Esophagus squamous epithelium (tissue), 5 donors: ENCODE results near the gene THNSL1. TPM values are rescaled to one million over a fixed set of nuclear protein-coding genes. Genes with fewer than 3 reads are reported as not detected.

Experiments
- DNase-seq: peaks from one replicate; lab custom pipeline; 2025; lab: John Stamatoyannopoulos, UW
- H3K27ac ChIP-seq, 4 donors: fragments of 200-600 bp; sonication (generic); one replicate each; pipeline ENCODE4 v1.5.1; 2016 to 2019; ENCODE audit warnings: mild to moderate bottlenecking in 1 of 4
- H3K27me3 ChIP-seq, 4 donors: fragments of 200-600 bp; sonication (generic); 1 replicate in 3 of 4; 2 replicates in 1 of 4; pipeline versions ENCODE4 v1.5.1 to v1.6.0; 2017 to 2021; ENCODE audit warnings: antibody characterized with exemption in 1 of 4
- H3K36me3 ChIP-seq, 3 donors: fragments of 200-600 bp; sonication (generic); one replicate each; pipeline ENCODE4 v1.5.1; 2016 to 2019
- H3K4me1 ChIP-seq, 3 donors: fragments of 200-600 bp; sonication (generic); one replicate each; pipeline ENCODE4 v1.5.1; 2017 to 2019
- H3K4me3 ChIP-seq, 4 donors: fragments of 200-600 bp; sonication (generic); 1 replicate in 3 of 4; 2 replicates in 1 of 4; pipeline ENCODE4 v1.5.1; 2016 to 2019; ENCODE audit warnings: mild to moderate bottlenecking in 2 of 4, moderate library complexity in 1 of 4
- H3K9me3 ChIP-seq, 3 donors: fragments of 200-600 bp; sonication (generic); one replicate each; pipeline ENCODE4 v1.5.1; 2016 to 2019
- CTCF ChIP-seq, 6 experiments: fragments of 450-650 bp in 4 of 6; fragments of 200-600 bp in 2 of 6; sonication (generic) in 2 of 6; IDR thresholded peaks; one replicate each; pipeline ENCODE4 v1.5.1; 2016 to 2019; ENCODE audit warnings: antibody characterized with exemption in 6 of 6, mild to moderate bottlenecking in 4 of 6, moderate library complexity in 4 of 6
- POLR2A ChIP-seq, 4 donors: fragments of 450-650 bp; IDR thresholded peaks; one replicate each; pipeline ENCODE4 v1.6.1; 2017; ENCODE audit warnings: antibody characterized with exemption in 4 of 4, mild to moderate bottlenecking in 4 of 4, moderate library complexity in 3 of 4
- WGBS, 2 donors: methylation state at CpG; one replicate each; pipeline ENCODE4 v1.1.5; 2018; 5-methylcytosine and 5-hydroxymethylcytosine counted together
- intact Hi-C: fragments of 100-400 bp; cut with DNase I; formaldehyde crosslinking; loops from one replicate; pipeline ENCODE4 v1.15.0; 2022
- total RNA-seq, 4 donors: library from RNA; depleted of rRNA; stranded (reverse); fragments of >200 nt; gene quantifications; one replicate each; pipeline ENCODE4 v1.1.0, GENCODE V29; 2016
- donor health status: DM: yes; HTN: yes; CAD: no.

Gene THNSL1
- total RNA-seq, 4 donors from 2014 or later = 1.0 to 3.0 (median 1.7) TPM

GRCh38 chr10:25047591-25048301 is 31.3 kb downstream of the THNSL1 start:
- WGBS, 2 donors = 19 to 30% methylated on average over 4 of the region's 4 CpGs
- H3K27ac ChIP-seq = no peak overlapping the region
- H3K36me3 ChIP-seq = no peaks in the 10 kb centered on the region
- H3K4me1 ChIP-seq = peaks cover 0 to 4% (median 4%) of the 10 kb centered on the region in 3 donors
- H3K4me3 ChIP-seq = no peak overlapping the region
- DNase-seq = no peak
- H3K27me3 ChIP-seq = no peaks in the 10 kb centered on the region
- TF ChIP-seq CTCF (IDR thresholded peaks at IDR 0.05) = no peak
- no peaks in the 10 kb centered on the region for H3K9me3 ChIP-seq
- intact Hi-C loops = no loop called here

GRCh38 chr10:25048450-25048849 is 32.0 kb downstream of the THNSL1 start:
- Histone ChIP-seq H3K4me3 (no peak overlapping the region), H3K27ac (no peak overlapping the region), H3K9me3 (no peaks in the 10 kb centered on the region), H3K4me1 (peaks cover 0 to 4% (median 4%) of the 10 kb centered on the region in 3 donors), H3K36me3 (no peaks in the 10 kb centered on the region), H3K27me3 (no peaks in the 10 kb centered on the region)
- no peak for DNase-seq
- 78 to 84% methylated on average over 5 of the region's 5 CpGs for whole genome bisulfite sequencing, 2 donors
- TF ChIP-seq POLR2A (IDR thresholded peaks at IDR 0.05) (no peak), CTCF (IDR thresholded peaks at IDR 0.05) (no peak)
- intact Hi-C loops = no loop called here

- Histone ChIP-seq H3K4me1 (peaks cover 0 to 4% (median 4%) of the 10 kb centered on the region in 3 donors), H3K36me3 (no peaks in the 10 kb centered on the region), H3K27ac (no peak overlapping the region), H3K9me3 (no peaks in the 10 kb centered on the region), H3K4me3 (no peak overlapping the region), H3K27me3 (no peaks in the 10 kb centered on the region)
- TF ChIP-seq POLR2A (IDR thresholded peaks at IDR 0.05) (no peak), CTCF (IDR thresholded peaks at IDR 0.05) (no peak)
- WGBS, 2 donors = 94 to 97% methylated on average over 2 of the region's 2 CpGs
- DNase-seq = no peak
- intact Hi-C loops = no loop called here
These were observed 33.6 kb downstream of the THNSL1 start for GRCh38 chr10:25049966-25050365.

- Histone ChIP-seq H3K27me3 (no peaks in the 10 kb centered on the region), H3K4me1 (peaks cover 0 to 4% (median 4%) of the 10 kb centered on the region in 3 donors), H3K9me3 (no peaks in the 10 kb centered on the region), H3K36me3 (no peaks in the 10 kb centered on the region), H3K27ac (no peak overlapping the region), H3K4me3 (no peak overlapping the region)
- WGBS, 2 donors = 84 to 88% methylated on average over 9 of the region's 9 CpGs
- intact Hi-C loops = no loop called here
- TF ChIP-seq CTCF (IDR thresholded peaks at IDR 0.05) (no peak), POLR2A (IDR thresholded peaks at IDR 0.05) (no peak)
- DNase-seq = no peak
These were observed 34.0 kb downstream of the THNSL1 start for GRCh38 chr10:25050402-25050801.

GRCh38 chr10:25052012-25052411 is 35.6 kb downstream of the THNSL1 start:
- Histone ChIP-seq H3K4me3 (no peak overlapping the region), H3K27me3 (no peaks in the 10 kb centered on the region), H3K9me3 (no peaks in the 10 kb centered on the region), H3K27ac (no peak overlapping the region), H3K36me3 (no peaks in the 10 kb centered on the region), H3K4me1 (peaks cover 0 to 4% (median 4%) of the 10 kb centered on the region in 3 donors)
- no peak for DNase-seq
- WGBS, 2 donors = 90 to 100% methylated on average over 1 of the region's 1 CpG
- intact Hi-C loops = no loop called here
- TF ChIP-seq CTCF (IDR thresholded peaks at IDR 0.05) (no peak), POLR2A (IDR thresholded peaks at IDR 0.05) (no peak)
